Loucy (cell line): Measurements from ENCODE around the gene RNF157.
A peak's percentile ranks its signal among the peaks of the same experiment; 100 is the strongest.

Source experiments
- H2AFZ ChIP-seq: fragments of 200-600 bp; sonication (generic); 2 replicates; pipeline ENCODE4 v1.6.0; 2016; ENCODE audit warnings: antibody characterized with exemption, mild to moderate bottlenecking, low read length, moderate library complexity
- H3F3A ChIP-seq: fragments of 200-600 bp; 2 replicates; pipeline ENCODE4 v1.6.0; 2016; ENCODE audit warnings: antibody characterized with exemption, low read depth, mild to moderate bottlenecking
- H3K27me3 ChIP-seq: fragments of 200-600 bp; sonication (generic); 2 replicates; pipeline ENCODE4 v1.6.1; 2014; ENCODE audit warnings: low read length, mild to moderate bottlenecking; ENCODE audit not compliant: insufficient read depth, poor library complexity, severe bottlenecking
- H3K36me3 ChIP-seq: fragments of 200-600 bp; sonication (generic); 2 replicates; pipeline ENCODE4 v1.6.1; 2016; ENCODE audit warnings: low read length; ENCODE audit not compliant: insufficient read depth
- H3K4me1 ChIP-seq: fragments of 200-600 bp; sonication (generic); 2 replicates; pipeline ENCODE4 v1.5.1; 2014; ENCODE audit warnings: low read length, mild to moderate bottlenecking; ENCODE audit not compliant: insufficient read depth, poor library complexity, severe bottlenecking
- H3K4me2 ChIP-seq: fragments of 200-600 bp; sonication (generic); 2 replicates; pipeline ENCODE4 v1.6.0; 2014; ENCODE audit warnings: antibody characterized with exemption, low read length, low read depth, mild to moderate bottlenecking; ENCODE audit not compliant: poor library complexity, severe bottlenecking
- H3K4me3 ChIP-seq: fragments of 200-600 bp; sonication (generic); 2 replicates; pipeline ENCODE4 v1.5.1; 2014; ENCODE audit warnings: low read length, mild to moderate bottlenecking, mixed read lengths; ENCODE audit not compliant: poor library complexity, severe bottlenecking
- H3K79me2 ChIP-seq: fragments of 200-600 bp; sonication (generic); 2 replicates; pipeline ENCODE4 v1.6.1; 2014; ENCODE audit warnings: low read length; ENCODE audit not compliant: insufficient read depth
- H3K9ac ChIP-seq: fragments of 200-600 bp; sonication (generic); 2 replicates; pipeline ENCODE4 v1.6.0; 2014; ENCODE audit warnings: mild to moderate bottlenecking, low read depth, low read length, moderate library complexity; ENCODE audit not compliant: poor library complexity, severe bottlenecking
- H3K9me2 ChIP-seq: fragments of 200-600 bp; sonication (generic); replicated peaks from 2 replicates; pipeline ENCODE4 v1.6.1; 2016; ENCODE audit warnings: low read depth, low read length, mixed read lengths
- H3K9me3 ChIP-seq: fragments of 200-600 bp; sonication (generic); 2 replicates; pipeline ENCODE4 v1.6.1; 2014; ENCODE audit warnings: mild to moderate bottlenecking, antibody characterized with exemption, low read length, low read depth; ENCODE audit not compliant: insufficient read depth
- H4K20me1 ChIP-seq: fragments of 200-600 bp; sonication (generic); 2 replicates; pipeline ENCODE4 v1.6.0; 2014; ENCODE audit warnings: antibody characterized with exemption, low read length, mild to moderate bottlenecking; ENCODE audit not compliant: insufficient read depth, poor library complexity, severe bottlenecking
- CTCF ChIP-seq: fragments of 200-600 bp; sonication (generic); conservative IDR thresholded peaks from 2 replicates; pipeline ENCODE4 v1.5.1; 2014; ENCODE audit warnings: mild to moderate bottlenecking, antibody characterized with exemption, low read length
- EZH2phosphoT487 ChIP-seq: fragments of 200-600 bp; IDR thresholded peaks from 2 replicates; pipeline ENCODE4 v1.6.1; 2018; ENCODE audit warnings: antibody characterized with exemption, mild to moderate bottlenecking, moderate library complexity, borderline replicate concordance

Gene RNF157

GRCh38 chr17:76141212-76142038, 98.9 kb downstream of the RNF157 start, which contains the start of gene FOXJ1:
FOXJ1 (minus strand) TSS chr17:76141245; CDS start chr17:76140395, 850 bp downstream.
- Histone ChIP-seq H3K36me3 (no peaks in the 10 kb centered on the region), H3F3A (peaks cover 13% of the 10 kb centered on the region), H3K79me2 (no peaks in the 10 kb centered on the region), H3K4me2 (peak within 1 kb of the TSS; percentile 47), H3K9ac (no peak within 1 kb of the TSS), H3K9me2 (no peaks in the 10 kb centered on the region), H3K4me3 (no peak within 1 kb of the TSS), H3K27me3 (no peaks in the 10 kb centered on the region), H3K4me1 (peaks cover 52% of the 10 kb centered on the region), H4K20me1 (no peaks in the 10 kb centered on the region), H2AFZ (no peak within 1 kb of the TSS), H3K9me3 (no peaks in the 10 kb centered on the region)
- no peak for TF ChIP-seq EZH2phosphoT487

GRCh38 chr17:76140661-76141211, 99.6 kb downstream of the RNF157 start:
- H3K4me3 ChIP-seq: no peak overlapping the region
- H4K20me1 ChIP-seq: no peaks in the 10 kb centered on the region
- no peak overlapping the region for H3K9ac ChIP-seq

GRCh38 chr17:76139801-76140660, 100.3 kb downstream of the RNF157 start:
- H3K4me3 ChIP-seq: no peak overlapping the region
- no peaks in the 10 kb centered on the region for H3K27me3 ChIP-seq
- H3K9ac ChIP-seq: no peak overlapping the region
- H2AFZ ChIP-seq: no peak overlapping the region
- no peak overlapping the region for H3K4me2 ChIP-seq
- H3K4me1 ChIP-seq: peaks cover 38% of the 10 kb centered on the region
- H4K20me1 ChIP-seq: no peaks in the 10 kb centered on the region
- H3K36me3 ChIP-seq: no peaks in the 10 kb centered on the region
- no peaks in the 10 kb centered on the region for H3K9me3 ChIP-seq
- TF ChIP-seq EZH2phosphoT487 (no peak), CTCF (no peak)
- H3K9me2 ChIP-seq: no peaks in the 10 kb centered on the region
- H3F3A ChIP-seq: peaks cover 13% of the 10 kb centered on the region
- no peaks in the 10 kb centered on the region for H3K79me2 ChIP-seq

More at GRCh38 chr17:76140661-76141211, 99.6 kb downstream of the RNF157 start:
- Histone ChIP-seq H3K79me2 (no peaks in the 10 kb centered on the region), H3K4me2 (peak overlapping the region; percentile 47), H3K9me2 (no peaks in the 10 kb centered on the region), H2AFZ (no peak overlapping the region), H3K4me1 (peaks cover 45% of the 10 kb centered on the region), H3F3A (peaks cover 13% of the 10 kb centered on the region), H3K36me3 (no peaks in the 10 kb centered on the region), H3K27me3 (no peaks in the 10 kb centered on the region), H3K9me3 (no peaks in the 10 kb centered on the region)
- TF ChIP-seq EZH2phosphoT487 (no peak), CTCF (no peak)
